AG10803 (cell line): Measurements from ENCODE around the gene RAX2.

Experiments
- DNase-seq: peaks from one replicate; pipeline ENCODE4 v3.0.0; 2010; ENCODE audit warnings: low read depth
- H3K4me3 ChIP-seq: 2 replicates; pipeline ENCODE4 v1.5.1; 2011; ENCODE audit warnings: mild to moderate bottlenecking, low read length, control low read depth
- CTCF ChIP-seq: conservative IDR thresholded peaks from 2 replicates; pipeline ENCODE4 v1.5.1; 2011; ENCODE audit warnings: mild to moderate bottlenecking, low read length, control low read depth, inconsistent platforms

Gene RAX2

GRCh38 chr19:3743486-3743885 lies 28.5 kb downstream of the RAX2 start:
- no peak for TF ChIP-seq CTCF
- DNase-seq: no peak

DNA sequence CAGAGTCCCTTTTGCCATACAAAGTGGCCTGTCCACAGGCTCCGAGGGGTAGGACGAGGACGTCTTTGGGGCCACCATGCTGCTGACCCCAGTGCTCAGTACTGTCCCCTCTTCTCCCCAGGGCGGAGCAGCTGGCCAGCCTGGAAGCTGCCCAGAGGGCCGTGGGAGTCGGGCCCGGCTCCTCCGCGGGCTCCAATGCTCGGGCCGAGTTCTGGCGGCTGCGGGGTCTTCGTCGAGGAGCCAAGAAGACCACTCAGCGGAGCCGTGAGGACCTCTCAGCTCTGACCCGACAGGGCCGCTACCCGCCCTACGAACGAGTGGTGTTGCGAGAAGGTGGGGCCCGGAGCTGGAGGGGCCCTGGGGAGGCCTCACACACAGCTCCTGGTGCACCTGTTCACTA lies 31.6 kb downstream of the RAX2 start:
- no peak for DNase-seq
- TF ChIP-seq CTCF: no peak
- H3K4me3 ChIP-seq: no peak overlapping the region

More at GRCh38 chr19:3743486-3743885, 28.5 kb downstream of the RAX2 start:
- H3K4me3 ChIP-seq: no peak overlapping the region

- H3K4me3 ChIP-seq: no peak overlapping the region
- TF ChIP-seq CTCF: no peak
- DNase-seq: no peak
These were observed 33.4 kb downstream of the RAX2 start for GRCh38 chr19:3738477-3739220.

DNA sequence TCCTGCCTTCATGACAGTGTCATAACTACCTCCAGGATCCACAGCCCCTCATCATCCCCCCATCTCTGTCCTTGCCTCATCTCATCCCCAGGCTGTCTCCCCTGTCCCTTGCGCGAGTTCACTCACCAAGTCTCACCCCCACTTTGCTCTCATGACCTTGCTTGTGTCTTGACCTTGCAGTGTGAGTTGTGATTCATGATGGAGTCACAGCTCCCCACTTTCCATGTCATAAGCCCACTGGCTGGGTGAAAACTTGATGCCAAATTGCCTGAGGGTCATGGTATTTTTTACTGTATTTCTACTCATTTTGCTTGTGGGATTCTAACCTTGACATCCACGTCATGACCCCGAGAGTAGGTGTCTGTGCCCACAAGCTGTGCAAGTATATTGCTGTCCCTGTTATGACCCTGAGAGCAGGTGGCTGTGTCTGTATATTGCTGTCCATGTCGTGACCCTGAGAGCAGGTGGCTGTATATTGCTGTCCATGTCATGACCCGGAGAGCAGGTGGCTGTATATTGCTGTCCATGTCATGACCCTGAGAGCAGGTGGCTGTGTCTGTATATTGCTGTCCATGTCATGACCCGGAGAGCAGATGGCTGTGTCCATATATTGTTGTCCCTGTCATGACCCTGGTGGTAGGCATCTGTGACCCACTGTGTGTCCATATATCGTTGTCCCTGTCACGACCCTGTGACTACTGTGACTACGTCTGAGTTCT lies 34.4 kb downstream of the RAX2 start:
- H3K4me3 ChIP-seq: no peak overlapping the region
- TF ChIP-seq CTCF: no peak
- DNase-seq: no peak

GRCh38 chr19:3736106-3736724 lies 35.8 kb downstream of the RAX2 start:
- no peak for TF ChIP-seq CTCF
- no peak overlapping the region for H3K4me3 ChIP-seq
- no peak for DNase-seq

GRCh38 chr19:3734310-3734600 lies 37.8 kb downstream of the RAX2 start:
- H3K4me3 ChIP-seq: no peak overlapping the region
- TF ChIP-seq CTCF: no peak
- no peak for DNase-seq
